GM12878 (cell line): ENCODE data around the gene MEOX1. TPM values are rescaled to one million over a fixed set of nuclear protein-coding genes. Genes with fewer than 3 reads are reported as not detected.

Experiments used
- ATAC-seq: fragments of 200-7000 bp; cut with Tn5 transposase; 3 replicates; pipeline ENCODE4 v1.9.1; 2020; ENCODE audit warnings: mild to moderate bottlenecking, moderate library complexity
- BruUV-seq: library from RNA; stranded (reverse); fragments of 400-500 nt; replicated peaks from 2 replicates; lab custom pipeline; 2021; lab: Mats Ljungman, UMichigan
- CTCF ChIA-PET: fragments of 300-600 bp; sonication (Branson Sonifier 250); formaldehyde crosslinking; extraction: SDS; loops from one replicate; lab custom pipeline; 2021; ENCODE audit warnings: inconsistent platforms; lab: Yijun Ruan, JAX
- POLR2A ChIA-PET: fragments of 350-600 bp; formaldehyde crosslinking; extraction: SDS; loops from one replicate; lab custom pipeline; 2021; ENCODE audit warnings: inconsistent platforms; lab: Charles Lee
- RAD21 ChIA-PET: fragments of 300-600 bp; sonication (Branson Sonifier 250); formaldehyde crosslinking; loops from one replicate; lab custom pipeline; 2023; ENCODE audit warnings: antibody characterized with exemption; ENCODE audit not compliant: unreplicated experiment; lab: Charles Lee
- SMC1A ChIA-PET: fragments of 300-600 bp; sonication (Branson Sonifier 250); formaldehyde crosslinking; loops from one replicate; lab custom pipeline; 2023; ENCODE audit not compliant: unreplicated experiment, uncharacterized antibody; lab: Charles Lee
- DNase-seq: peaks from one replicate; pipeline ENCODE4 v3.0.0-alpha.2; 2011; ENCODE audit warnings: low read depth, low spot score
- FAIRE-seq: peaks from 3 replicates; lab custom pipeline; 2011; peaks lifted over from hg19 to GRCh38; lab: Jason Lieb, UNC
- H2AFZ ChIP-seq: 2 replicates; pipeline ENCODE4 v1.6.0; 2011; ENCODE audit warnings: low read depth, low read length, control low read depth; ENCODE audit not compliant: control insufficient read depth
- H3K27ac ChIP-seq: 2 replicates; pipeline ENCODE4 v1.5.1; 2011; ENCODE audit warnings: control low read depth; ENCODE audit not compliant: control insufficient read depth, insufficient read depth
- H3K27me3 ChIP-seq, 2 experiments: replicated peaks in 1 of 2; 2 replicates each; pipeline versions ENCODE4 v1.6.0 to v1.6.1; 2011; ENCODE audit warnings: low read length in 1 of 2; ENCODE audit not compliant: control insufficient read depth in 2 of 2, insufficient read depth in 2 of 2
- H3K36me3 ChIP-seq, 2 experiments: 2 replicates each; pipeline ENCODE4 v1.5.1; 2011; ENCODE audit warnings: low read length in 1 of 2; ENCODE audit not compliant: control insufficient read depth in 2 of 2, insufficient read depth in 2 of 2
- H3K4me1 ChIP-seq: 2 replicates; pipeline ENCODE4 v1.6.1; 2011; ENCODE audit warnings: mild to moderate bottlenecking, low read length, moderate library complexity, mixed read lengths; ENCODE audit not compliant: control insufficient read depth, insufficient read depth
- H3K4me2 ChIP-seq: 2 replicates; pipeline ENCODE4 v1.6.0; 2011; ENCODE audit warnings: control low read depth; ENCODE audit not compliant: control insufficient read depth, insufficient read depth
- H3K4me3 ChIP-seq: fragments of 200-600 bp; sonication (generic); 2 replicates; pipeline ENCODE4 v1.5.1; 2016
- H3K79me2 ChIP-seq: 2 replicates; pipeline ENCODE4 v1.6.0; 2011; ENCODE audit warnings: low read length; ENCODE audit not compliant: control insufficient read depth, insufficient read depth
- H3K9ac ChIP-seq: 2 replicates; pipeline ENCODE4 v1.8.0; 2011; ENCODE audit warnings: low read length, control low read depth, mixed read lengths; ENCODE audit not compliant: control insufficient read depth, insufficient read depth
- H3K9me3 ChIP-seq: replicated peaks from 3 replicates; pipeline ENCODE4 v1.5.1; 2011; ENCODE audit warnings: mild to moderate bottlenecking, low read length; ENCODE audit not compliant: control insufficient read depth, insufficient read depth
- H4K20me1 ChIP-seq: 2 replicates; pipeline ENCODE4 v1.6.0; 2011; ENCODE audit not compliant: control insufficient read depth, insufficient read depth
- BHLHE40 ChIP-seq, 2 experiments: fragments of 450-650 bp in 1 of 2; IDR thresholded peaks; 2 replicates each; pipeline ENCODE4 v1.6.1; 2011 to 2017; ENCODE audit warnings: low read depth in 2 of 2, borderline replicate concordance in 1 of 2, improper control_type of control experiment in 1 of 2, low read length in 1 of 2, mild to moderate bottlenecking in 1 of 2
- RAD21 ChIP-seq: IDR thresholded peaks from 2 replicates; pipeline ENCODE4 v1.6.1; 2011; ENCODE audit warnings: mild to moderate bottlenecking, low read depth, low read length, moderate library complexity; ENCODE audit not compliant: insufficient read depth
- SMC3 ChIP-seq: IDR thresholded peaks from 2 replicates; pipeline ENCODE4 v1.6.1; 2011; ENCODE audit warnings: low read length, improper control_type of control experiment, borderline replicate concordance
- TCF12 ChIP-seq: IDR thresholded peaks from 2 replicates; pipeline ENCODE4 v1.6.1; 2011; ENCODE audit warnings: low read depth, mild to moderate bottlenecking, low read length
- YBX1 ChIP-seq: fragments of 450-650 bp; IDR thresholded peaks from 2 replicates; pipeline ENCODE4 v1.6.1; 2016; ENCODE audit warnings: antibody characterized with exemption
- YY1 ChIP-seq: IDR thresholded peaks from 2 replicates; pipeline ENCODE4 v1.6.1; 2011; ENCODE audit warnings: low read depth, mild to moderate bottlenecking, low read length
- WGBS: methylation state at CpG from one replicate; pipeline ENCODE4 v1.1.6; 2016; ENCODE audit warnings: low lambda C conversion rate; ENCODE audit not compliant: insufficient replicate concordance, insufficient coverage; ENCODE audit errors: missing lambda C conversion rate; 5-methylcytosine and 5-hydroxymethylcytosine counted together
- in situ Hi-C: fragments of 300-500 bp; cut with MboI; formaldehyde crosslinking; loops from 9 replicates; pipeline ENCODE4 v1.14.3; 2018; ENCODE audit warnings: mixed read lengths
- intact Hi-C: fragments of 100-400 bp; cut with micrococcal nuclease; formaldehyde crosslinking; loops from one replicate; pipeline ENCODE4 v1.14.2; 2022; ENCODE audit not compliant: unreplicated experiment
- polyA plus RNA-seq, 11 experiments: library from polyadenylated mRNA; depleted of rRNA in 4 of 11; unstranded in 6 of 11; stranded (reverse) in 5 of 11; fragments of >200 nt; fragmentation: Nextera tagmentation in 4 of 11; fragmentation: Illumina TruSeq in 1 of 11; extraction: Ambion mirVana in 4 of 11; extraction: Trizol in 1 of 11; gene quantifications; 1 replicate in 1 of 11; 2 replicates in 10 of 11; pipeline versions ENCODE4 v1.2.1 to v1.2.3, GENCODE V29; 2011 to 2016; ENCODE audit warnings: inconsistent platforms in 2 of 11, missing spikeins in 2 of 11, low read depth in 1 of 11
- total RNA-seq, 4 experiments: library from RNA; depleted of rRNA in 3 of 4; stranded (reverse); fragments of >200 nt in 3 of 4; fragmentation: Illumina TruSeq in 1 of 4; extraction: Trizol in 1 of 4; gene quantifications; 2 replicates each; pipeline versions ENCODE4 v1.2.1 to v1.2.3, GENCODE V29; 2013 to 2021
- TF ChIP-seq, protein P1 (sequence below): fragments of 450-650 bp; IDR thresholded peaks from 2 replicates; pipeline ENCODE4 v1.6.1; 2018; ENCODE audit warnings: borderline replicate concordance, mild to moderate bottlenecking; ENCODE audit not compliant: partially characterized antibody
- TF ChIP-seq, protein P2 (sequence below), 3 experiments: IDR thresholded peaks in 2 of 3; conservative IDR thresholded peaks in 1 of 3; 2 replicates each; pipeline ENCODE4 v1.5.1; 2011; ENCODE audit warnings: low read depth in 3 of 3, low read length in 3 of 3, mild to moderate bottlenecking in 3 of 3, control low read depth in 2 of 3, moderate library complexity in 2 of 3, inconsistent platforms in 1 of 3, mixed read lengths in 1 of 3; ENCODE audit not compliant: control insufficient read depth in 2 of 3, insufficient read depth in 1 of 3; ENCODE audit errors: extremely low read depth in 1 of 3
- TF ChIP-seq, protein P3 (sequence below): IDR thresholded peaks from 2 replicates; pipeline ENCODE4 v1.6.1; 2011; ENCODE audit warnings: borderline replicate concordance, low read depth, mild to moderate bottlenecking, moderate library complexity, mixed read lengths, low read length; ENCODE audit not compliant: insufficient read depth; ENCODE audit errors: extremely low read length
- TF ChIP-seq, protein P4 (sequence below): fragments of 450-650 bp; IDR thresholded peaks from 2 replicates; pipeline ENCODE4 v1.6.1; 2017; ENCODE audit warnings: mild to moderate bottlenecking, moderate library complexity

MEOX1 gene
- total and polyA plus RNA-seq, 10 of the 15 experiments (the other 5 are each of a cell fraction or from before 2014, with no cell fraction given): 0.19 to 9.4 (median 0.46) TPM

DNA sequence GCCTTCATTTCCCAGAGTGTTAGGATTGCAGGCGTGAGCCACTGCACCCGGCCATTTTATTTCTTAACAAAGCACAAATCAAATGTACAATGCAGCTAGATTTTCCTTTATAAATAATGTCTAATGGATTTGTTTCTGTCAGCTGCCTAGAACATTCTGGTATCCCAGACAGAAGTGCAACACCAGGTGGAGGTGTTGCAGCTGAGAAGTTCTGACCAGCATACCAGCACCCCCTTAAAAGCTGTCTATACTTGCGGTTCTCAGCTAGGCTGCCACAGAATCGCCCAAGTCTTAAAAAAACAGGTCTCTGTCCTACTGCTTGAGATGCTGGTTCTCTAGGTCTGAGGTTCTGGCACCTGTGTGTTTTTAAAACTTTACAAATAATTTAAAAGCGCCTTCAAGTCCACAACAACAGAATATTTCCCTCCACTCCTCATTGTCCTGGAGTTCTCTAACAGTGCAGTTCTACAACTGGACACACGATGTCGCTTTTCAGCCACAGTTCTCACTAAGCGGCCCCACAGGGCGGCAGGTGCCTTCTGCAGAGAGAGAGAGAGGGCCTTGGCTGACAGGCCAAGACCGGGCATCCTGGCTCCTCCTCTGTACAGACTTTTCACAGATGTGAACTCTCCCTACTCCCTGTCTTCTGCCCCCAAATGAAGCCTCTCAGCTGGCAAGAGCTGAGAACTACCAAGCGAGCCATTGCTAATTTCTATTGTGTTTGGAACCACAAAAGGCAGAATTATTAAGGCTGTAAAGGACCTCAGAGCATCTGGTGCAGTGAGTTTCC lies 32.6 kb upstream of the MEOX1 start:
- WGBS: 15% methylated on average over 11 of the region's 11 CpGs
- Histone ChIP-seq H4K20me1 (no peaks in the 10 kb centered on the region), H3K4me1 (no peaks in the 10 kb centered on the region), H3K9ac (no peak overlapping the region), H3K27me3 (peaks cover 0 to 2% of the 10 kb centered on the region in 2 experiments; a peak in 1 of 4 replicates), H3K4me2 (no peak overlapping the region), H3K36me3 (no peaks in the 10 kb centered on the region), H3K79me2 (no peaks in the 10 kb centered on the region), H3K4me3 (no peak overlapping the region), H2AFZ (no peak overlapping the region), H3K9me3 (no peaks in the 10 kb centered on the region; the same call in 2 of the 3 replicates), H3K27ac (no peak overlapping the region)
- ChIA-PET POLR2A (no interaction called here), CTCF (interaction anchor here (0.6 to 13.6 kb wide), 19 partner anchors 10 to 186 kb away, joined by 3 to 515 read pairs (median 4); partner anchors contain the start of genes CD300LG and SOST), RAD21 (interaction anchor here (0.7 to 10.6 kb wide), 10 partner anchors 9 to 152 kb away, joined by 4 to 171 read pairs (median 6); partner anchors contain the start of gene SOST), SMC1A (interaction anchor here (0.7 to 12.4 kb wide), 13 partner anchors 9 to 209 kb away, joined by 3 to 171 read pairs (median 5); partner anchors contain the start of gene SOST)
- in situ Hi-C loops (no loop called here), intact Hi-C loops (loop anchor here (1.0 to 5.0 kb wide), 2 partner anchors 66 to 153 kb away; partner anchors contain the start of gene CD300LG)
- BruUV-seq: no TSS peak
- FAIRE-seq: peak; percentile 97
- DNase-seq: no peak
- ATAC-seq: peak; percentile 92
- TF ChIP-seq, protein P1, sequence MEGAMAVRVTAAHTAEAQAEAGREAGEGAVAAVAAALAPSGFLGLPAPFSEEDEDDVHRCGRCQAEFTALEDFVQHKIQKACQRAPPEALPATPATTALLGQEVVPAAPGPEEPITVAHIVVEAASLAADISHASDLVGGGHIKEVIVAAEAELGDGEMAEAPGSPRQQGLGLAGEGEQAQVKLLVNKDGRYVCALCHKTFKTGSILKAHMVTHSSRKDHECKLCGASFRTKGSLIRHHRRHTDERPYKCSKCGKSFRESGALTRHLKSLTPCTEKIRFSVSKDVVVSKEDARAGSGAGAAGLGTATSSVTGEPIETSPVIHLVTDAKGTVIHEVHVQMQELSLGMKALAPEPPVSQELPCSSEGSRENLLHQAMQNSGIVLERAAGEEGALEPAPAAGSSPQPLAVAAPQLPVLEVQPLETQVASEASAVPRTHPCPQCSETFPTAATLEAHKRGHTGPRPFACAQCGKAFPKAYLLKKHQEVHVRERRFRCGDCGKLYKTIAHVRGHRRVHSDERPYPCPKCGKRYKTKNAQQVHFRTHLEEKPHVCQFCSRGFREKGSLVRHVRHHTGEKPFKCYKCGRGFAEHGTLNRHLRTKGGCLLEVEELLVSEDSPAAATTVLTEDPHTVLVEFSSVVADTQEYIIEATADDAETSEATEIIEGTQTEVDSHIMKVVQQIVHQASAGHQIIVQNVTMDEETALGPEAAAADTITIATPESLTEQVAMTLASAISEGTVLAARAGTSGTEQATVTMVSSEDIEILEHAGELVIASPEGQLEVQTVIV: no peak
- TF ChIP-seq, protein P2, sequence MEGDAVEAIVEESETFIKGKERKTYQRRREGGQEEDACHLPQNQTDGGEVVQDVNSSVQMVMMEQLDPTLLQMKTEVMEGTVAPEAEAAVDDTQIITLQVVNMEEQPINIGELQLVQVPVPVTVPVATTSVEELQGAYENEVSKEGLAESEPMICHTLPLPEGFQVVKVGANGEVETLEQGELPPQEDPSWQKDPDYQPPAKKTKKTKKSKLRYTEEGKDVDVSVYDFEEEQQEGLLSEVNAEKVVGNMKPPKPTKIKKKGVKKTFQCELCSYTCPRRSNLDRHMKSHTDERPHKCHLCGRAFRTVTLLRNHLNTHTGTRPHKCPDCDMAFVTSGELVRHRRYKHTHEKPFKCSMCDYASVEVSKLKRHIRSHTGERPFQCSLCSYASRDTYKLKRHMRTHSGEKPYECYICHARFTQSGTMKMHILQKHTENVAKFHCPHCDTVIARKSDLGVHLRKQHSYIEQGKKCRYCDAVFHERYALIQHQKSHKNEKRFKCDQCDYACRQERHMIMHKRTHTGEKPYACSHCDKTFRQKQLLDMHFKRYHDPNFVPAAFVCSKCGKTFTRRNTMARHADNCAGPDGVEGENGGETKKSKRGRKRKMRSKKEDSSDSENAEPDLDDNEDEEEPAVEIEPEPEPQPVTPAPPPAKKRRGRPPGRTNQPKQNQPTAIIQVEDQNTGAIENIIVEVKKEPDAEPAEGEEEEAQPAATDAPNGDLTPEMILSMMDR (IDR thresholded peaks at IDR 0.05 in 2 of 3, conservative IDR thresholded peaks at IDR 0.05 in 1 of 3; ENCODE audit: control insufficient read depth in 2 of 3, extremely low read depth in 1 of 3, insufficient read depth in 1 of 3, low read depth in 3 of 3, low read length in 3 of 3): peak; percentile 84 to 98 (median 92); a peak in 5 of 6 replicates
- TF ChIP-seq YY1 (peak; percentile 83), YBX1 (no peak), BHLHE40 (IDR thresholded peaks at IDR 0.05; ENCODE audit: borderline replicate concordance in 1 of 2, low read depth in 2 of 2, low read length in 1 of 2) (peak; percentile 58 to 67; a peak in 2 of 4 replicates), RAD21 (peak; percentile 99), SMC3 (peak; percentile 99), TCF12 (0 out of 2 replicates have a peak, but pooled peaks have one; percentile 75)
- TF ChIP-seq, protein P3, sequence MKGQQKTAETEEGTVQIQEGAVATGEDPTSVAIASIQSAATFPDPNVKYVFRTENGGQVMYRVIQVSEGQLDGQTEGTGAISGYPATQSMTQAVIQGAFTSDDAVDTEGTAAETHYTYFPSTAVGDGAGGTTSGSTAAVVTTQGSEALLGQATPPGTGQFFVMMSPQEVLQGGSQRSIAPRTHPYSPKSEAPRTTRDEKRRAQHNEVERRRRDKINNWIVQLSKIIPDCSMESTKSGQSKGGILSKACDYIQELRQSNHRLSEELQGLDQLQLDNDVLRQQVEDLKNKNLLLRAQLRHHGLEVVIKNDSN: no peak
- TF ChIP-seq, protein P4, sequence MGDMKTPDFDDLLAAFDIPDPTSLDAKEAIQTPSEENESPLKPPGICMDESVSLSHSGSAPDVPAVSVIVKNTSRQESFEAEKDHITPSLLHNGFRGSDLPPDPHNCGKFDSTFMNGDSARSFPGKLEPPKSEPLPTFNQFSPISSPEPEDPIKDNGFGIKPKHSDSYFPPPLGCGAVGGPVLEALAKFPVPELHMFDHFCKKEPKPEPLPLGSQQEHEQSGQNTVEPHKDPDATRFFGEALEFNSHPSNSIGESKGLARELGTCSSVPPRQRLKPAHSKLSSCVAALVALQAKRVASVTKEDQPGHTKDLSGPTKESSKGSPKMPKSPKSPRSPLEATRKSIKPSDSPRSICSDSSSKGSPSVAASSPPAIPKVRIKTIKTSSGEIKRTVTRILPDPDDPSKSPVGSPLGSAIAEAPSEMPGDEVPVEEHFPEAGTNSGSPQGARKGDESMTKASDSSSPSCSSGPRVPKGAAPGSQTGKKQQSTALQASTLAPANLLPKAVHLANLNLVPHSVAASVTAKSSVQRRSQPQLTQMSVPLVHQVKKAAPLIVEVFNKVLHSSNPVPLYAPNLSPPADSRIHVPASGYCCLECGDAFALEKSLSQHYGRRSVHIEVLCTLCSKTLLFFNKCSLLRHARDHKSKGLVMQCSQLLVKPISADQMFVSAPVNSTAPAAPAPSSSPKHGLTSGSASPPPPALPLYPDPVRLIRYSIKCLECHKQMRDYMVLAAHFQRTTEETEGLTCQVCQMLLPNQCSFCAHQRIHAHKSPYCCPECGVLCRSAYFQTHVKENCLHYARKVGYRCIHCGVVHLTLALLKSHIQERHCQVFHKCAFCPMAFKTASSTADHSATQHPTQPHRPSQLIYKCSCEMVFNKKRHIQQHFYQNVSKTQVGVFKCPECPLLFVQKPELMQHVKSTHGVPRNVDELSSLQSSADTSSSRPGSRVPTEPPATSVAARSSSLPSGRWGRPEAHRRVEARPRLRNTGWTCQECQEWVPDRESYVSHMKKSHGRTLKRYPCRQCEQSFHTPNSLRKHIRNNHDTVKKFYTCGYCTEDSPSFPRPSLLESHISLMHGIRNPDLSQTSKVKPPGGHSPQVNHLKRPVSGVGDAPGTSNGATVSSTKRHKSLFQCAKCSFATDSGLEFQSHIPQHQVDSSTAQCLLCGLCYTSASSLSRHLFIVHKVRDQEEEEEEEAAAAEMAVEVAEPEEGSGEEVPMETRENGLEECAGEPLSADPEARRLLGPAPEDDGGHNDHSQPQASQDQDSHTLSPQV: 0 out of 2 replicates have a peak, but pooled peaks have one; percentile 61
